NB4 (cell line): Measurements from ENCODE around the gene SCEL.
A peak's percentile ranks its signal among the peaks of the same experiment; 100 is the strongest.

Source experiments
- DNase-seq: peaks from one replicate; pipeline ENCODE4 v3.0.0; 2010; ENCODE audit warnings: low read depth
- H3K4me3 ChIP-seq: one replicate; pipeline ENCODE4 v1.5.1; 2011; ENCODE audit warnings: mild to moderate bottlenecking, low read depth, low read length, moderate library complexity
- CTCF ChIP-seq: IDR thresholded peaks from one replicate; pipeline ENCODE4 v1.5.1; 2012; ENCODE audit warnings: low read depth, low read length
- MAX ChIP-seq: IDR thresholded peaks from 2 replicates; pipeline ENCODE4 v1.6.1; 2011; ENCODE audit warnings: low read depth, low read length
- MYC ChIP-seq: IDR thresholded peaks from 2 replicates; pipeline ENCODE4 v1.6.1; 2011; ENCODE audit warnings: low read depth, low read length
- POLR2A ChIP-seq: IDR thresholded peaks from 2 replicates; pipeline ENCODE4 v1.6.1; 2011; ENCODE audit warnings: mild to moderate bottlenecking; ENCODE audit not compliant: insufficient read length; ENCODE audit errors: extremely low read depth

Gene SCEL

GRCh38 chr13:77502104-77502720 is 33.3 kb upstream of the SCEL start:
- H3K4me3 ChIP-seq = no peak overlapping the region
- TF ChIP-seq POLR2A (no peak), MAX (no peak), CTCF (no peak), MYC (no peak)
- no peak for DNase-seq

GRCh38 chr13:77503398-77503797 is 32.1 kb upstream of the SCEL start:
- TF ChIP-seq POLR2A (no peak), MYC (no peak), MAX (no peak), CTCF (no peak)
- no peak overlapping the region for H3K4me3 ChIP-seq
- no peak for DNase-seq

GRCh38 chr13:77506874-77507273 is 28.6 kb upstream of the SCEL start:
- no peak for TF ChIP-seq POLR2A
- TF ChIP-seq MYC = no peak
- no peak for TF ChIP-seq CTCF
- no peak for TF ChIP-seq MAX
- DNase-seq = peak; percentile 37
- H3K4me3 ChIP-seq = no peak overlapping the region

GRCh38 chr13:77507931-77508776 is 27.4 kb upstream of the SCEL start:
- no peak overlapping the region for H3K4me3 ChIP-seq
- TF ChIP-seq MAX (no peak), POLR2A (no peak), CTCF (no peak), MYC (no peak)
- no peak for DNase-seq

GRCh38 chr13:77508959-77509620 is 26.4 kb upstream of the SCEL start:
- no peak overlapping the region for H3K4me3 ChIP-seq
- TF ChIP-seq CTCF (no peak), MYC (no peak), POLR2A (no peak), MAX (no peak)
- DNase-seq = no peak
